GM12878 (cell line): ENCODE results near the gene TNFRSF1B. TPM values are rescaled to one million over a fixed set of nuclear protein-coding genes. Genes with fewer than 3 reads are reported as not detected.

Experiments
- ATAC-seq: fragments of 200-7000 bp; cut with Tn5 transposase; 3 replicates; pipeline ENCODE4 v1.9.1; 2020; ENCODE audit warnings: mild to moderate bottlenecking, moderate library complexity
- BruUV-seq: library from RNA; stranded (reverse); fragments of 400-500 nt; replicated peaks from 2 replicates; lab custom pipeline; 2021; lab: Mats Ljungman, UMichigan
- CTCF ChIA-PET: fragments of 300-600 bp; sonication (Branson Sonifier 250); formaldehyde crosslinking; extraction: SDS; loops from one replicate; lab custom pipeline; 2021; ENCODE audit warnings: inconsistent platforms; lab: Yijun Ruan, JAX
- POLR2A ChIA-PET: fragments of 350-600 bp; formaldehyde crosslinking; extraction: SDS; loops from one replicate; lab custom pipeline; 2021; ENCODE audit warnings: inconsistent platforms; lab: Charles Lee
- RAD21 ChIA-PET: fragments of 300-600 bp; sonication (Branson Sonifier 250); formaldehyde crosslinking; loops from one replicate; lab custom pipeline; 2023; ENCODE audit warnings: antibody characterized with exemption; ENCODE audit not compliant: unreplicated experiment; lab: Charles Lee
- SMC1A ChIA-PET: fragments of 300-600 bp; sonication (Branson Sonifier 250); formaldehyde crosslinking; loops from one replicate; lab custom pipeline; 2023; ENCODE audit not compliant: unreplicated experiment, uncharacterized antibody; lab: Charles Lee
- DNase-seq: peaks from one replicate; pipeline ENCODE4 v3.0.0-alpha.2; 2011; ENCODE audit warnings: low read depth, low spot score
- FAIRE-seq: peaks from 3 replicates; lab custom pipeline; 2011; peaks lifted over from hg19 to GRCh38; lab: Jason Lieb, UNC
- H2AFZ ChIP-seq: 2 replicates; pipeline ENCODE4 v1.6.0; 2011; ENCODE audit warnings: low read depth, low read length, control low read depth; ENCODE audit not compliant: control insufficient read depth
- H3K27ac ChIP-seq: 2 replicates; pipeline ENCODE4 v1.5.1; 2011; ENCODE audit warnings: control low read depth; ENCODE audit not compliant: control insufficient read depth, insufficient read depth
- H3K27me3 ChIP-seq, 2 experiments: replicated peaks in 1 of 2; 2 replicates each; pipeline versions ENCODE4 v1.6.0 to v1.6.1; 2011; ENCODE audit warnings: low read length in 1 of 2; ENCODE audit not compliant: control insufficient read depth in 2 of 2, insufficient read depth in 2 of 2
- H3K36me3 ChIP-seq, 2 experiments: 2 replicates each; pipeline ENCODE4 v1.5.1; 2011; ENCODE audit warnings: low read length in 1 of 2; ENCODE audit not compliant: control insufficient read depth in 2 of 2, insufficient read depth in 2 of 2
- H3K4me1 ChIP-seq: 2 replicates; pipeline ENCODE4 v1.6.1; 2011; ENCODE audit warnings: mild to moderate bottlenecking, low read length, moderate library complexity, mixed read lengths; ENCODE audit not compliant: control insufficient read depth, insufficient read depth
- H3K4me2 ChIP-seq: 2 replicates; pipeline ENCODE4 v1.6.0; 2011; ENCODE audit warnings: control low read depth; ENCODE audit not compliant: control insufficient read depth, insufficient read depth
- H3K4me3 ChIP-seq: fragments of 200-600 bp; sonication (generic); 2 replicates; pipeline ENCODE4 v1.5.1; 2016
- H3K79me2 ChIP-seq: 2 replicates; pipeline ENCODE4 v1.6.0; 2011; ENCODE audit warnings: low read length; ENCODE audit not compliant: control insufficient read depth, insufficient read depth
- H3K9ac ChIP-seq: 2 replicates; pipeline ENCODE4 v1.8.0; 2011; ENCODE audit warnings: low read length, control low read depth, mixed read lengths; ENCODE audit not compliant: control insufficient read depth, insufficient read depth
- H3K9me3 ChIP-seq: replicated peaks from 3 replicates; pipeline ENCODE4 v1.5.1; 2011; ENCODE audit warnings: mild to moderate bottlenecking, low read length; ENCODE audit not compliant: control insufficient read depth, insufficient read depth
- H4K20me1 ChIP-seq: 2 replicates; pipeline ENCODE4 v1.6.0; 2011; ENCODE audit not compliant: control insufficient read depth, insufficient read depth
- CBFB ChIP-seq: IDR thresholded peaks from 2 replicates; pipeline ENCODE4 v1.6.1; 2016; ENCODE audit warnings: antibody characterized with exemption, low read depth
- GATAD2B ChIP-seq: fragments of 450-650 bp; conservative IDR thresholded peaks from 2 replicates; pipeline ENCODE4 v1.6.1; 2017; ENCODE audit warnings: low read depth, mild to moderate bottlenecking, moderate library complexity
- RCOR1 ChIP-seq: conservative IDR thresholded peaks from 2 replicates; pipeline ENCODE4 v1.6.1; 2012; ENCODE audit warnings: low read depth, low read length, improper control_type of control experiment
- SUPT20H ChIP-seq: IDR thresholded peaks from 2 replicates; pipeline ENCODE4 v1.6.1; 2011; ENCODE audit warnings: low read depth, mild to moderate bottlenecking, low read length, moderate library complexity, borderline replicate concordance; ENCODE audit not compliant: control insufficient read depth
- TCF12 ChIP-seq: IDR thresholded peaks from 2 replicates; pipeline ENCODE4 v1.6.1; 2011; ENCODE audit warnings: low read depth, mild to moderate bottlenecking, low read length
- ZNF24 ChIP-seq: fragments of 450-650 bp; IDR thresholded peaks from 2 replicates; pipeline ENCODE4 v1.6.1; 2017; ENCODE audit warnings: antibody characterized with exemption, mild to moderate bottlenecking
- WGBS: methylation state at CpG from one replicate; pipeline ENCODE4 v1.1.6; 2016; ENCODE audit warnings: low lambda C conversion rate; ENCODE audit not compliant: insufficient replicate concordance, insufficient coverage; ENCODE audit errors: missing lambda C conversion rate; 5-methylcytosine and 5-hydroxymethylcytosine counted together
- in situ Hi-C: fragments of 300-500 bp; cut with MboI; formaldehyde crosslinking; loops from 9 replicates; pipeline ENCODE4 v1.14.3; 2018; ENCODE audit warnings: mixed read lengths
- intact Hi-C: fragments of 100-400 bp; cut with micrococcal nuclease; formaldehyde crosslinking; loops from one replicate; pipeline ENCODE4 v1.14.2; 2022; ENCODE audit not compliant: unreplicated experiment
- polyA plus RNA-seq, 11 experiments: library from polyadenylated mRNA; depleted of rRNA in 4 of 11; unstranded in 6 of 11; stranded (reverse) in 5 of 11; fragments of >200 nt; fragmentation: Nextera tagmentation in 4 of 11; fragmentation: Illumina TruSeq in 1 of 11; extraction: Ambion mirVana in 4 of 11; extraction: Trizol in 1 of 11; gene quantifications; 1 replicate in 1 of 11; 2 replicates in 10 of 11; pipeline versions ENCODE4 v1.2.1 to v1.2.3, GENCODE V29; 2011 to 2016; ENCODE audit warnings: inconsistent platforms in 2 of 11, missing spikeins in 2 of 11, low read depth in 1 of 11
- total RNA-seq, 4 experiments: library from RNA; depleted of rRNA in 3 of 4; stranded (reverse); fragments of >200 nt in 3 of 4; fragmentation: Illumina TruSeq in 1 of 4; extraction: Trizol in 1 of 4; gene quantifications; 2 replicates each; pipeline versions ENCODE4 v1.2.1 to v1.2.3, GENCODE V29; 2013 to 2021
- TF ChIP-seq, protein P1 (sequence below): IDR thresholded peaks from 2 replicates; pipeline ENCODE4 v1.6.1; 2012; ENCODE audit warnings: improper control_type of control experiment, low read depth, low read length; ENCODE audit not compliant: insufficient replicate concordance

Gene TNFRSF1B
- total and polyA plus RNA-seq, 10 of the 15 experiments (the other 5 are each of a cell fraction or from before 2014, with no cell fraction given): 10.1 to 87.2 (median 37.3) TPM

DNA sequence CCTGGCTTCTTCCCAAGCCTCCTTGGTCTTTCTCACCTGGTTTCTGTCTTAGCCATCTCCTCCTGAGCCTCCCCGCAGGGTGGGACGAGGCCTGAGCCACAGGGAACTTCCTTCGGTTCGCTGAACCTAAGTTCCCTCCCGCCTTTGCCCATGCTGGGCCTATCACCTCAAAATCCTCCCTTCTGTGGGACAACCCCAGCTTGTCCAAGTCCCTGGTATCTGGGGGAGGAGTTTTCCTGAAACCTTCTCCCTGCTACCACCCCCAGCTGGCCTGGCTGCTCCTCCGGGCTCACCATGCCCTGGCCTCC lies 35.4 kb downstream of the TNFRSF1B start (continued):
- TF ChIP-seq, protein P1, sequence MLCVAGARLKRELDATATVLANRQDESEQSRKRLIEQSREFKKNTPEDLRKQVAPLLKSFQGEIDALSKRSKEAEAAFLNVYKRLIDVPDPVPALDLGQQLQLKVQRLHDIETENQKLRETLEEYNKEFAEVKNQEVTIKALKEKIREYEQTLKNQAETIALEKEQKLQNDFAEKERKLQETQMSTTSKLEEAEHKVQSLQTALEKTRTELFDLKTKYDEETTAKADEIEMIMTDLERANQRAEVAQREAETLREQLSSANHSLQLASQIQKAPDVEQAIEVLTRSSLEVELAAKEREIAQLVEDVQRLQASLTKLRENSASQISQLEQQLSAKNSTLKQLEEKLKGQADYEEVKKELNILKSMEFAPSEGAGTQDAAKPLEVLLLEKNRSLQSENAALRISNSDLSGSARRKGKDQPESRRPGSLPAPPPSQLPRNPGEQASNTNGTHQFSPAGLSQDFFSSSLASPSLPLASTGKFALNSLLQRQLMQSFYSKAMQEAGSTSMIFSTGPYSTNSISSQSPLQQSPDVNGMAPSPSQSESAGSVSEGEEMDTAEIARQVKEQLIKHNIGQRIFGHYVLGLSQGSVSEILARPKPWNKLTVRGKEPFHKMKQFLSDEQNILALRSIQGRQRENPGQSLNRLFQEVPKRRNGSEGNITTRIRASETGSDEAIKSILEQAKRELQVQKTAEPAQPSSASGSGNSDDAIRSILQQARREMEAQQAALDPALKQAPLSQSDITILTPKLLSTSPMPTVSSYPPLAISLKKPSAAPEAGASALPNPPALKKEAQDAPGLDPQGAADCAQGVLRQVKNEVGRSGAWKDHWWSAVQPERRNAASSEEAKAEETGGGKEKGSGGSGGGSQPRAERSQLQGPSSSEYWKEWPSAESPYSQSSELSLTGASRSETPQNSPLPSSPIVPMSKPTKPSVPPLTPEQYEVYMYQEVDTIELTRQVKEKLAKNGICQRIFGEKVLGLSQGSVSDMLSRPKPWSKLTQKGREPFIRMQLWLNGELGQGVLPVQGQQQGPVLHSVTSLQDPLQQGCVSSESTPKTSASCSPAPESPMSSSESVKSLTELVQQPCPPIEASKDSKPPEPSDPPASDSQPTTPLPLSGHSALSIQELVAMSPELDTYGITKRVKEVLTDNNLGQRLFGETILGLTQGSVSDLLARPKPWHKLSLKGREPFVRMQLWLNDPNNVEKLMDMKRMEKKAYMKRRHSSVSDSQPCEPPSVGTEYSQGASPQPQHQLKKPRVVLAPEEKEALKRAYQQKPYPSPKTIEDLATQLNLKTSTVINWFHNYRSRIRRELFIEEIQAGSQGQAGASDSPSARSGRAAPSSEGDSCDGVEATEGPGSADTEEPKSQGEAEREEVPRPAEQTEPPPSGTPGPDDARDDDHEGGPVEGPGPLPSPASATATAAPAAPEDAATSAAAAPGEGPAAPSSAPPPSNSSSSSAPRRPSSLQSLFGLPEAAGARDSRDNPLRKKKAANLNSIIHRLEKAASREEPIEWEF: no peak
- TF ChIP-seq ZNF24 (no peak), SUPT20H (no peak), RCOR1 (no peak), GATAD2B (no peak), CBFB (no peak)
- TF ChIP-seq, all 136 proteins: peak for 0

DNA sequence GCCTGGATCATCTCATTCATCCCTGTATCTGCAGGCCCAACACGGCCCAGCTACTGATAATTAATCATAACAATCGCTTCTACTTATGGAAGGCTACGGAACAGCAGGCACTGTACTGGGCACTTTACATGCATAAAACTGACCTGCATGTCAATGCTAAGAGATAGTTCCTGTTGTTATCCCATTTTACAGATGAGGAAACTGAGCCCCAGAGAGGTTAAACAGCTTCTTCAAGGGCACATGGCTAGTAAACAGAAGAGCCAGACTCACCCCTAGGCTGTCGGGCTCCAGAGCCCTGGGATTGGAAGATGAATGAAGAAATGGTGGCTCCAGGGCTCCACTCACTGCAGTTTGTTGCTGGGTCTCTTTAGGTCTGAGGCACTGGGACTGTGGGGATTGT lies 35.8 kb downstream of the TNFRSF1B start:
- BruUV-seq: no TSS peak
- ChIA-PET CTCF (interaction anchor here (1.0 to 8.5 kb wide), 5 partner anchors 20 to 77 kb away, joined by 3 to 104 read pairs (median 4); no protein-coding TSS in a partner anchor), POLR2A (interaction anchor here (1.1 to 6.0 kb wide), 4 partner anchors 36 to 53 kb away, joined by 3 to 53 read pairs (median 5); partner anchors contain the start of gene TNFRSF1B), RAD21 (interaction anchor here (1.0 to 12.7 kb wide), 7 partner anchors 19 to 77 kb away, joined by 3 to 116 read pairs (median 8); no protein-coding TSS in a partner anchor), SMC1A (interaction anchor here (0.6 to 16.0 kb wide), 10 partner anchors 18 to 165 kb away, joined by 3 to 191 read pairs (median 5); no protein-coding TSS in a partner anchor)
- H3K4me2 ChIP-seq: no peak overlapping the region
- H3K4me3 ChIP-seq: no peak overlapping the region
- no peak overlapping the region for H3K27ac ChIP-seq
- H3K27me3 ChIP-seq: no peaks in the 10 kb centered on the region
- no peak for DNase-seq
- 94% methylated on average over 4 of the region's 4 CpGs for WGBS
- in situ Hi-C loops (no loop called here), intact Hi-C loops (loop anchor here (10.0 kb wide), 1 partner anchor 218 kb away; the partner anchor contains the start of gene MFN2)
- H3K9ac ChIP-seq: no peak overlapping the region
- TF ChIP-seq TCF12: no peak
- H3K79me2 ChIP-seq: no peaks in the 10 kb centered on the region
- no peak overlapping the region for H2AFZ ChIP-seq
- FAIRE-seq: no peak
- H3K4me1 ChIP-seq: peaks cover 49% of the 10 kb centered on the region
- ATAC-seq: no peak
- no peaks in the 10 kb centered on the region; the same call in 2 of the 3 replicates for H3K9me3 ChIP-seq
- H4K20me1 ChIP-seq: no peaks in the 10 kb centered on the region
- H3K36me3 ChIP-seq: peaks cover 13 to 35% of the 10 kb centered on the region in 2 experiments; a peak in 3 of 4 replicates
